ENCODE results near the gene TRIM38.

TRIM38 gene

GRCh38 chr6:25946631-25947030, 16.0 kb upstream of the TRIM38 start:
- TF ChIP-seq CTCF (IDR thresholded peaks at IDR 0.05): no peak

GRCh38 chr6:25949695-25950094, 12.9 kb upstream of the TRIM38 start:
- no peak for TF ChIP-seq CTCF (IDR thresholded peaks at IDR 0.05)

GRCh38 chr6:25950297-25950696, 12.3 kb upstream of the TRIM38 start:
- TF ChIP-seq CTCF (IDR thresholded peaks at IDR 0.05): no peak

GRCh38 chr6:25951296-25952032, 11.1 kb upstream of the TRIM38 start:
- TF ChIP-seq CTCF (IDR thresholded peaks at IDR 0.05): no peak

- TF ChIP-seq CTCF (IDR thresholded peaks at IDR 0.05): no peak
Observed at GRCh38 chr6:25952535-25952934, 10.1 kb upstream of the TRIM38 start.

- TF ChIP-seq CTCF (IDR thresholded peaks at IDR 0.05): no peak
Observed at GRCh38 chr6:25953733-25954132, 8.9 kb upstream of the TRIM38 start.

GRCh38 chr6:25954756-25955155, 7.8 kb upstream of the TRIM38 start:
- no peak for TF ChIP-seq CTCF (IDR thresholded peaks at IDR 0.05)

GRCh38 chr6:25956226-25956625, 6.4 kb upstream of the TRIM38 start:
- TF ChIP-seq CTCF (IDR thresholded peaks at IDR 0.05): no peak
